Thoracic aorta (tissue), 2 donors: ENCODE measurements around the gene KNDC1. TPM values are rescaled to one million over a fixed set of nuclear protein-coding genes. Genes with fewer than 3 reads are reported as not detected.

Source experiments
- ATAC-seq: fragments of 150-250 bp; one replicate; pipeline ENCODE4 v1.8.0; 2017; ENCODE audit warnings: low read depth; ENCODE audit not compliant: insufficient number of reproducible peaks, low FRiP score
- DNase-seq: peaks from one replicate; pipeline ENCODE4 v3.0.0-alpha.2; 2020; ENCODE audit warnings: low spot score
- H3K27ac ChIP-seq, 2 donors: fragments of 200-600 bp; sonication (generic); 1 replicate in 1 of 2; 2 replicates in 1 of 2; pipeline ENCODE4 v1.5.1; 2016; ENCODE audit warnings: mild to moderate bottlenecking in 2 of 2, moderate library complexity in 2 of 2
- H3K27me3 ChIP-seq: fragments of 200-600 bp; sonication (generic); replicated peaks from 2 replicates; pipeline ENCODE4 v1.6.0; 2016; ENCODE audit warnings: mild to moderate bottlenecking; ENCODE audit not compliant: insufficient read depth
- H3K36me3 ChIP-seq: fragments of 200-600 bp; sonication (generic); one replicate; pipeline ENCODE4 v1.5.1; 2016
- H3K4me1 ChIP-seq, 2 donors: fragments of 200-600 bp; sonication (generic); 1 replicate in 1 of 2; 2 replicates in 1 of 2; pipeline versions ENCODE4 v1.5.1 to v1.6.0; 2016; ENCODE audit warnings: low read depth in 2 of 2, mild to moderate bottlenecking in 1 of 2; ENCODE audit not compliant: control insufficient read depth in 1 of 2
- H3K4me3 ChIP-seq: fragments of 200-600 bp; sonication (generic); 2 replicates; pipeline ENCODE4 v1.5.1; 2016; ENCODE audit warnings: mild to moderate bottlenecking
- H3K9me3 ChIP-seq: fragments of 200-600 bp; sonication (generic); 2 replicates; pipeline ENCODE4 v1.5.1; 2016
- CTCF ChIP-seq: fragments of 200-600 bp; sonication (generic); IDR thresholded peaks from one replicate; pipeline ENCODE4 v1.5.1; 2019; ENCODE audit warnings: antibody characterized with exemption
- total RNA-seq, 2 donors: library from RNA; depleted of rRNA; stranded (reverse); fragments of >200 nt; gene quantifications; one replicate each; pipeline versions ENCODE4 v1.1.0 to v1.2.3, GENCODE V29; 2016

Gene KNDC1
- total RNA-seq, 2 donors from 2014 or later, result 0.14 to 0.95 TPM

GRCh38 chr10:133183646-133184378 lies 23.8 kb downstream of the KNDC1 start:
- Histone ChIP-seq H3K4me1 (no peaks in the 10 kb centered on the region), H3K27me3 (no peaks in the 10 kb centered on the region), H3K9me3 (no peaks in the 10 kb centered on the region), H3K4me3 (no peak overlapping the region), H3K36me3 (no peaks in the 10 kb centered on the region), H3K27ac (no peak overlapping the region)
- ATAC-seq, result no peak
- TF ChIP-seq CTCF, result no peak
- no peak for DNase-seq

GRCh38 chr10:133184591-133185244 lies 24.7 kb downstream of the KNDC1 start:
- ATAC-seq, result no peak
- Histone ChIP-seq H3K9me3 (no peaks in the 10 kb centered on the region), H3K4me1 (no peaks in the 10 kb centered on the region), H3K27ac (no peak overlapping the region), H3K27me3 (no peaks in the 10 kb centered on the region), H3K36me3 (no peaks in the 10 kb centered on the region), H3K4me3 (no peak overlapping the region)
- TF ChIP-seq CTCF, result no peak
- DNase-seq, result no peak

- no peak for TF ChIP-seq CTCF
- Histone ChIP-seq H3K4me1 (no peaks in the 10 kb centered on the region), H3K36me3 (no peaks in the 10 kb centered on the region), H3K27me3 (no peaks in the 10 kb centered on the region), H3K9me3 (no peaks in the 10 kb centered on the region), H3K27ac (no peak overlapping the region), H3K4me3 (no peak overlapping the region)
- ATAC-seq (no peak), DNase-seq (no peak)
Observed at GRCh38 chr10:133185421-133185820, 25.4 kb downstream of the KNDC1 start.

GRCh38 chr10:133185916-133186315 lies 25.9 kb downstream of the KNDC1 start:
- ATAC-seq (no peak), DNase-seq (no peak)
- no peaks in the 10 kb centered on the region for H3K36me3 ChIP-seq
- no peak for TF ChIP-seq CTCF
- no peak overlapping the region for H3K4me3 ChIP-seq
- H3K9me3 ChIP-seq, result no peaks in the 10 kb centered on the region
- no peak overlapping the region for H3K27ac ChIP-seq
- H3K27me3 ChIP-seq, result no peaks in the 10 kb centered on the region
- no peaks in the 10 kb centered on the region for H3K4me1 ChIP-seq

GRCh38 chr10:133186416-133187090 lies 26.5 kb downstream of the KNDC1 start:
- H3K4me1 ChIP-seq, result no peaks in the 10 kb centered on the region
- no peak for DNase-seq
- no peaks in the 10 kb centered on the region for H3K27me3 ChIP-seq

More at GRCh38 chr10:133186416-133187090, 26.5 kb downstream of the KNDC1 start:
- H3K36me3 ChIP-seq, result no peaks in the 10 kb centered on the region
- ATAC-seq, result no peak
- TF ChIP-seq CTCF, result no peak
- no peak overlapping the region for H3K4me3 ChIP-seq
- H3K27ac ChIP-seq, result no peak overlapping the region
- no peaks in the 10 kb centered on the region for H3K9me3 ChIP-seq
